Epithelial cell of esophagus (primary cell): Measurements from ENCODE around the gene ST6GAL1.
"Not testable (repeated sequence)": the region's sequence is repeated elsewhere in the genome, so short reads cannot be mapped to it uniquely, and the experiment has no call there.

Source experiments
- DNase-seq: peaks from one replicate; pipeline ENCODE4 v3.0.0; 2010; ENCODE audit warnings: low read depth
- H3K4me3 ChIP-seq: 2 replicates; pipeline ENCODE4 v1.5.1; 2011; ENCODE audit warnings: mild to moderate bottlenecking, low read length, control low read depth
- TF ChIP-seq, protein P1 (sequence below): IDR thresholded peaks from 2 replicates; pipeline ENCODE4 v1.5.1; 2011; ENCODE audit warnings: low read depth, mild to moderate bottlenecking, low read length, control low read depth, inconsistent platforms; ENCODE audit not compliant: insufficient read depth; ENCODE audit errors: missing control alignments

Gene ST6GAL1

GRCh38 chr3:186997061-186997460, 66.7 kb downstream of the ST6GAL1 start:
- TF ChIP-seq, protein P1, sequence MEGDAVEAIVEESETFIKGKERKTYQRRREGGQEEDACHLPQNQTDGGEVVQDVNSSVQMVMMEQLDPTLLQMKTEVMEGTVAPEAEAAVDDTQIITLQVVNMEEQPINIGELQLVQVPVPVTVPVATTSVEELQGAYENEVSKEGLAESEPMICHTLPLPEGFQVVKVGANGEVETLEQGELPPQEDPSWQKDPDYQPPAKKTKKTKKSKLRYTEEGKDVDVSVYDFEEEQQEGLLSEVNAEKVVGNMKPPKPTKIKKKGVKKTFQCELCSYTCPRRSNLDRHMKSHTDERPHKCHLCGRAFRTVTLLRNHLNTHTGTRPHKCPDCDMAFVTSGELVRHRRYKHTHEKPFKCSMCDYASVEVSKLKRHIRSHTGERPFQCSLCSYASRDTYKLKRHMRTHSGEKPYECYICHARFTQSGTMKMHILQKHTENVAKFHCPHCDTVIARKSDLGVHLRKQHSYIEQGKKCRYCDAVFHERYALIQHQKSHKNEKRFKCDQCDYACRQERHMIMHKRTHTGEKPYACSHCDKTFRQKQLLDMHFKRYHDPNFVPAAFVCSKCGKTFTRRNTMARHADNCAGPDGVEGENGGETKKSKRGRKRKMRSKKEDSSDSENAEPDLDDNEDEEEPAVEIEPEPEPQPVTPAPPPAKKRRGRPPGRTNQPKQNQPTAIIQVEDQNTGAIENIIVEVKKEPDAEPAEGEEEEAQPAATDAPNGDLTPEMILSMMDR: no peak
- no peak for DNase-seq
- no peak overlapping the region for H3K4me3 ChIP-seq

GRCh38 chr3:186997473-186997939, 67.2 kb downstream of the ST6GAL1 start:
- TF ChIP-seq, protein P1: no peak
- DNase-seq: no peak
- H3K4me3 ChIP-seq: no peak overlapping the region

- peak; percentile 24 for DNase-seq
- TF ChIP-seq, protein P1: no peak
- no peak overlapping the region for H3K4me3 ChIP-seq
Observed at GRCh38 chr3:186998937-186999368, 68.6 kb downstream of the ST6GAL1 start.

DNA sequence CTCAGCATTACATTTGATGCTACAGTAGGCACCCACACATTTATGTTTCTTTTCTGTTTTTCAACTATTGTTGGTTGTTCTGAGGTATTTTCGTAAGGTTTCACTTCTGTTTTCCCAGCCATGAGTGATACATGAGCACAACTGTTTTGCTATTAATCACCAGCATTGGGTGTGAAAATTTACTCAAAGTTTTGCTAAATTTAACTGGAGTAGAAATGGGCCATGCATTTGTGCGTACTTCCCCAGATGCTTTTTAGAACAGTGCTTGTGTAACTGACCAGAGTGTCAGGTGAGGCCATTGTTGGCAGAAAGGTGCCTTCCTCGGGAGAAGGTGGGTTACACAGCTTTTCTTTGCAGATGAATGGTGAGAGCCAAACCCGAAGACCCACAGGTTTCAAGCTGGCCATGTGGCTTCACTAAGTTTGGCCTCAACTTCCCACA, 70.4 kb downstream of the ST6GAL1 start:
- no peak for DNase-seq
- H3K4me3 ChIP-seq: no peak overlapping the region
- TF ChIP-seq, protein P1: no peak

DNA sequence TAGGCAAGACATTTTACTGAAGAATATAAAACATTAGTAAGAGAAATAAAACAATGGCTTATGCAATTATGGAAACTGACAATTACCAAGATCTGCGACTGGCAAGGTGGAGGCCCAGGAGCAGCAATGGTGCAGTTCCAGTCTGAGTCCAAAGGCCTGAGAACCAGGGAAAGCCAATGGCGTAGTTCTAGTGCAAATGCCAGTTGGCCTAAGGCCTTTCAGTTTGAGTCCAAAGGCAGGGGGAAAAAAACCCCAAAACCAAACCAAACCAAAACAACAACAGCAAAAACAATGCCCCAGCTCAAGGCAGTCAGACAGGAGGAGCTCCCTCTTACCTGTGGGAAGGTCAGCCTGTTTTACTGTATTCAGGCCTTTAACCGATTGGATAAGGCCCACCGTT, 72.6 kb downstream of the ST6GAL1 start:
- TF ChIP-seq, protein P1: no peak
- no peak for DNase-seq
- no peak overlapping the region for H3K4me3 ChIP-seq

- DNase-seq: no peak
- no peak overlapping the region for H3K4me3 ChIP-seq
- TF ChIP-seq, protein P1: no peak
Observed at GRCh38 chr3:187005827-187006481, 75.6 kb downstream of the ST6GAL1 start.

GRCh38 chr3:187006864-187007630, 76.7 kb downstream of the ST6GAL1 start:
- no peak overlapping the region for H3K4me3 ChIP-seq
- TF ChIP-seq, protein P1: no peak
- no peak for DNase-seq

DNA sequence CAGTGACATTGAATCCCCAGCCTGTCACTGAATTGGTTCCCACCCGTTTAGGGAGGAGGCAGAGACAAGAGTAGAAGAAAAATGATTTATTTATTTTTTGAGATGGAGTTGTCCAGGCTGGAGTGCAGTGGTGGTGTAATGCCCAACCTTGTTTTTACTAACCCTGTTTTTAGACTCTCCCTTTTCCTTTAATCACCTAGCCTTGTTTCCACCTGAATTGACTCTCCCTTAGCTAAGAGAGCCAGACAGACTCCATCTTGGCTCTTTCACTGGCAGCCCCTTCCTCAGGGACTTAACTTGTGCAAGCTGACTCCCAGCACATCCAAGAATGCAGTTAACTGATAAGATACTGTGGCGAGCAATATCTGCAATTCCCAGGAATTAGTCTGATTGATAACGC, 80.1 kb downstream of the ST6GAL1 start:
- H3K4me3 ChIP-seq, DNase-seq: not testable (repeated sequence)
